Fibroblast of the aortic adventitia (primary cell): ENCODE measurements around the gene PPP1R9B. TPM values are rescaled to one million over a fixed set of nuclear protein-coding genes. Genes with fewer than 3 reads are reported as not detected.

Experiments used
- DNase-seq: peaks from one replicate; pipeline ENCODE4 v3.0.0-alpha.2; 2010; ENCODE audit warnings: low read depth
- H3K4me3 ChIP-seq: 2 replicates; pipeline ENCODE4 v1.5.1; 2011; ENCODE audit warnings: low read depth, mild to moderate bottlenecking, control low read depth, low read length, moderate library complexity
- total RNA-seq: library from RNA; depleted of rRNA; stranded (reverse); fragments of >200 nt; gene quantifications from 2 replicates; pipeline ENCODE4 v1.2.3, GENCODE V29; 2012; ENCODE audit warnings: low replicate concordance
- TF ChIP-seq, protein P1 (sequence below): IDR thresholded peaks from 2 replicates; pipeline ENCODE4 v1.5.1; 2011; ENCODE audit warnings: mild to moderate bottlenecking, low read length, control low read depth, inconsistent platforms; ENCODE audit not compliant: insufficient read depth

PPP1R9B gene
- total RNA-seq, 1 donor: 59.3 TPM

DNA sequence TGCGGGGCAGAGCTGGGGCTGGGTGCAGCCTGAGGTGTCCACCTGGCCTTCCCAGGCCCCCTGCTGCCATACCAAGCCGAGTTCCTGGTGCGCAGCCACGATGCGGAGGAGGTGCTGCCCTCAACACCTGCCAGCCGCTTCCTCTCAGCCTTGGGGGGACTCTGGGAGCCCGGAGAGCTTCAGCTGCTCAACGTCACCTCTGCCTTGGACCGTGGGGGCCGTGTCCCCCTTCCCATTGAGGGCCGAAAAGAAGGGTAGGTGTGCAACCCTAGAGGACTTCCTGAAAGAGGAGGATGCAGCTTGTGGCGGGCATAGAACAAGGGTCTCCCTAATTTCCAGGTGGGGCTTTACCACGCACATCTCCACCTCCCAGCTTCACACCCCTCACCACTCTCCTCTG is 17.8 kb upstream of the PPP1R9B start:
- no peak overlapping the region for H3K4me3 ChIP-seq
- no peak for DNase-seq
- TF ChIP-seq, protein P1, sequence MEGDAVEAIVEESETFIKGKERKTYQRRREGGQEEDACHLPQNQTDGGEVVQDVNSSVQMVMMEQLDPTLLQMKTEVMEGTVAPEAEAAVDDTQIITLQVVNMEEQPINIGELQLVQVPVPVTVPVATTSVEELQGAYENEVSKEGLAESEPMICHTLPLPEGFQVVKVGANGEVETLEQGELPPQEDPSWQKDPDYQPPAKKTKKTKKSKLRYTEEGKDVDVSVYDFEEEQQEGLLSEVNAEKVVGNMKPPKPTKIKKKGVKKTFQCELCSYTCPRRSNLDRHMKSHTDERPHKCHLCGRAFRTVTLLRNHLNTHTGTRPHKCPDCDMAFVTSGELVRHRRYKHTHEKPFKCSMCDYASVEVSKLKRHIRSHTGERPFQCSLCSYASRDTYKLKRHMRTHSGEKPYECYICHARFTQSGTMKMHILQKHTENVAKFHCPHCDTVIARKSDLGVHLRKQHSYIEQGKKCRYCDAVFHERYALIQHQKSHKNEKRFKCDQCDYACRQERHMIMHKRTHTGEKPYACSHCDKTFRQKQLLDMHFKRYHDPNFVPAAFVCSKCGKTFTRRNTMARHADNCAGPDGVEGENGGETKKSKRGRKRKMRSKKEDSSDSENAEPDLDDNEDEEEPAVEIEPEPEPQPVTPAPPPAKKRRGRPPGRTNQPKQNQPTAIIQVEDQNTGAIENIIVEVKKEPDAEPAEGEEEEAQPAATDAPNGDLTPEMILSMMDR: no peak

DNA sequence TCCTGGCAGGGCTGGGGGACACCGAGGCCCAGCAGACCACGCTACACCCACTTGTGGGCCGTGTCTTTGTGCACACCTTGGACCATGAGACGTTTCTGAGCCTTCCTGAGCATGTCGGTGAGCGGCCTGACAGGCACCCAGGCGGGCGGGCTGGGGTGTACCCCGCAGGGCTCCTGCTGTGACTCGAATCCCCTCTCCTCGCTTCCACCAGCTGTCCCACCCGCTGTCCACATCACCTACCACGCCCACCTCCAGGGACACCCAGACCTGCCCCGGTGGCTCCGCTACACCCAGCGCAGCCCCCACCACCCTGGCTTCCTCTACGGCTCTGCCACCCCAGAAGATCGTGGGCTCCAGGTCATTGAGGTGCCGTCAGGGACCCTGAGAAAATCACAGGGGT is 16.9 kb upstream of the PPP1R9B start:
- H3K4me3 ChIP-seq: no peak overlapping the region
- DNase-seq: no peak
- TF ChIP-seq, protein P1: no peak

DNA sequence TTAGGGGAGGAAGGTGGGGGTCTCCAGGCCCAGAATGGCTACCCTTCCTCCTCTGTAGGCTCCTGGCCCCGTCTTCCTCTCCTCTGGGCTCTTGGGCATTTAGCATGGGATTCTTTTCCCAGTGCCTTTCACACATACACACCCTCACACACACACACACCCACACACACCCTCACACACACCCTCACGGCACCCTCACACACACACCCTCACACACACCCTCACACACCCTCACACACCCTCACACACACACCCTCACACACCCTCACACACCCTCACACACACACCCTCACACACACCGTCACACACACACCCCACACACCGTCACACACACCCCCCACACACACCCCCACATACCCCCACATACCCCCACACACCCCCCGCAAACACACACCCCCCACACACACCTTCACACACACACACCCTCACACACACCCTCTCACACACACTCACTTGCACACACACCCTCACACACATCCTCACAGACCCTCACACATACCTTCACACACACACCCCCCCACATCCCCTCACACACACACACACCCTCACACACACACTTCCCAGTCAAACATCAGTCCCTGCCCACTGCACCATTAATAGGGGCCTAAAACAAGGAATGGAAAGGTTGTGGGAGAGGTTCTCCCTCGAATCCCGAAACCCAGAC is 16.2 kb upstream of the PPP1R9B start:
- no peak overlapping the region for H3K4me3 ChIP-seq
- DNase-seq: no peak
- TF ChIP-seq, protein P1: no peak

DNA sequence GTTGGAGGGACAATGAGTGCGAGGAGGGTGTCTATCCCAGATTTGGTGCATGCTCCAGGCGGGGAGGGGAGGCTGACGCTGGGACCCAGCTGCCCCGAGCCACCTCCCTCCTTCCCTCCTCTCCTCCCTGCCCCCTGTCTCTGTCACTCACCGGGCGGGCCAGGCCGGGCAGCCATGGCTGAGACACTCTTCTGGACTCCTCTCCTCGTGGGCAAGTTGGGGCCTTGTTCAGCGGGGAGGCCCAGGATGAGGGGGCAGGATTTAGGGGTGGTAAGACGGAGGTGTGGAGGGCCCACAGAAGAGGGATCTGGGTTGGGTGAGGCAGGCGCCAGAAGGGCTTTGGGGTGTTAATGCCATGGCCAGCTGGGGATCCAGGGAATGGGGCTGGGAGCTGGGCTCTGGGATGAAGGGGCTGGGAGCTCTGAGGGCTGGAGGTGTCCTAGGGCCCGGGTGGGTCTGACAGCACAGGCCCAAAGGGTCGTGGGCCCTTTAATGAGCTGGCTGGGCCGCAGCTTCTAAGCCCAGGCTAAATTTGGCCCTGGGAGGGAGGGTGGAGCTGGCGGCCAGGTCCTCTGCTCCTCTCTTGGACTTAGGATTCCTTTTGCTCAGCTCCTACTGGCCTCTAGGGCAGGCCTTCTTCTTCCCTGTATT is 15.5 kb upstream of the PPP1R9B start, which contains the start of gene SGCA:
SGCA (plus strand) TSS at position 139 of the 651 bp plus-strand sequence; CDS start at position 175, 36 bp downstream.
- H3K4me3 ChIP-seq: no peak within 1 kb of the TSS
- peak; percentile 38 for DNase-seq
- TF ChIP-seq, protein P1: peak; percentile 14

DNA sequence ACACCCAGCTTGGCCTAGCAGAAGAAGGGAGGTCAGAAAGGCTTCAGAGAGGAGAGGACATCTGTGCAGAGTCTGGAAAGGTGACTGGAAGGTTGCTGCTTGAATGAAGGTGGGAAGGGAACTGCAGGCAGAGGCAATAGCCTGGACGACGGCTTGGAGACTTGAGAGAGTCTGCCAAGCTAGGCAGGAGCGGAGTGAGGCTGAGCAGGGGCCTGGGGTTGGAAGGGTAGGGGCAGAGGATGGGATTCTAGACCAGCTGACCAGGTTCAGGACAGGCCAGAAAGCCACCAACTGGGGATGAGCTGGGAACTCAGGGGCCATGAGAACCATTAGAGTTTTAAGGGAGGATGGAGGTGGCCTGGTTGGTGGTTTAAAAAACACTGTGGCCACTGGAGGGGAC is 15.0 kb upstream of the PPP1R9B start:
- no peak overlapping the region for H3K4me3 ChIP-seq
- DNase-seq: no peak
- TF ChIP-seq, protein P1: no peak

DNA sequence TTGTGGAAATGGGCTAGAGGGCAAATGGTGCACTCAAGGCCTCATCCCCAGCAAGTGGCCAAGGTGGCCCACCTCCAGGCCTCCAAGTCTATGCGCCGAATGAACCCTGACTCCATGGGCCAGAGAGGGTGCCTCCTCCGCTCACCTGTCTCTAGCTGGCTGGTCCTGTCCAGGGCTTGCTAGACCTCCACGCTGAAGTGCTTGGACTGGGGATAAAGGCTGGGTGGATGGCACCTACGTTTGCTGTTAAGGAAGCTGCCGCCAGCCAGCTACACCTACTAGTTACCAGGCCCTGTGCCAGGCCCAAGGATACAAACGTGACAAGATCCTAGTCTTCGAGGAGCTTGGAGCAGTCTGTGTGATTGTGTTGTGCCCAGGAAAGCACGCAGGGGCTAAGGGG is 14.6 kb upstream of the PPP1R9B start:
- TF ChIP-seq, protein P1: no peak
- no peak overlapping the region for H3K4me3 ChIP-seq
- no peak for DNase-seq
